ENCODE data around the gene SMARCAD1. TPM values are rescaled to one million over a fixed set of nuclear protein-coding genes. Genes with fewer than 3 reads are reported as not detected.

Gene SMARCAD1
- total and polyA plus RNA-seq, 9 of the 15 experiments (the other 6 are each of a cell fraction or from before 2014, with no cell fraction given) = 11.2 to 52.2 (median 34.6) TPM

DNA sequence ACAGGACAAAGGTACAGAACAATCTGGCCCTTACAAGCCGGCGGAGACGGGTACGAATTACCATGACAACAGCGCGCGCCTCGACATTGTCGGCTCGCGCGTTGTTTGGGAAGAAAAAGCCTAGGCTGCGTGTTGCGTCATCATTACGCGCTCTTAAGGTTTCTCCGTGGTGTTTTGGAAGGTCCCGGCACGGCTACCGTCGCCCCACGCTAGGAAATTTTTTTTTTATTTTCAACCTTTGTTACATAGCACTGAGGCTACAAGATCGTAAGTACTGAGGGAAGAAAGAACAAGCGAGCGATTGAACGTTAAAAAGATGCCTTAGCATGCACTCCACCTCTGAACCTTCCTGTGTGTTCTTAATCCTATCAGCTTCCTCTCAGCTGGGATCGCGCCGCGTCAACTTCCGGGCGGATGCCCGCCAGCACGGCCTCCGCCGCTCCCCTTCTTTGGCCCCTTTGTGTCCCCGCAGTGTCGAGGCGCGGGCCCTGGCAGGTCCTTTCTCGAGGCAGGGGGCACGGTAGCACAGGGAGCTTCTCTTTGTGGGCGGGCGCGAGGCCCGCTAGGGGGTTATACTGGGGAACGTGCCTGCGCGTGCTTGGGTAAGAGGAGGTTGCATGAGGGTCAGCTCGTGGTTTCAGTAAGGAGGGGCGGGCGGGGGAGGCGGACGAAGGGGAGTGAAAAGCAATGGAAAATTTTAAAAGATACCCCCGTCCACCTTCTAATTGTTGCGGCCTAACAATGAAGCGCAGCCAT, at the start of gene SMARCAD1 (continued):
- TF ChIP-seq, protein P1, sequence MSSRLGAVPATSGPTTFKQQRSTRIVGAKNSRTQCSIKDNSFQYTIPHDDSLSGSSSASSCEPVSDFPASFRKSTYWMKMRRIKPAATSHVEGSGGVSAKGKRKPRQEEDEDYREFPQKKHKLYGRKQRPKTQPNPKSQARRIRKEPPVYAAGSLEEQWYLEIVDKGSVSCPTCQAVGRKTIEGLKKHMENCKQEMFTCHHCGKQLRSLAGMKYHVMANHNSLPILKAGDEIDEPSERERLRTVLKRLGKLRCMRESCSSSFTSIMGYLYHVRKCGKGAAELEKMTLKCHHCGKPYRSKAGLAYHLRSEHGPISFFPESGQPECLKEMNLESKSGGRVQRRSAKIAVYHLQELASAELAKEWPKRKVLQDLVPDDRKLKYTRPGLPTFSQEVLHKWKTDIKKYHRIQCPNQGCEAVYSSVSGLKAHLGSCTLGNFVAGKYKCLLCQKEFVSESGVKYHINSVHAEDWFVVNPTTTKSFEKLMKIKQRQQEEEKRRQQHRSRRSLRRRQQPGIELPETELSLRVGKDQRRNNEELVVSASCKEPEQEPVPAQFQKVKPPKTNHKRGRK (tag; IDR thresholded peaks at IDR 0.05) = no peak
- TF ChIP-seq ZNF143 (CRISPR knock-in tag; IDR thresholded peaks at IDR 0.05) (no peak), GATAD2B (IDR thresholded peaks at IDR 0.05; ENCODE audit: borderline replicate concordance) (no peak), FOXA1 (IDR thresholded peaks at IDR 0.05; ENCODE audit: borderline replicate concordance) (no peak), KLF6 (CRISPR knock-in tag; IDR thresholded peaks at IDR 0.05; ENCODE audit: borderline replicate concordance) (no peak), ZNF253 (CRISPR knock-in tag; conservative IDR thresholded peaks at IDR 0.05) (no peak), KLF16 (IDR thresholded peaks at IDR 0.05) (no peak), POLR3A (IDR thresholded peaks at IDR 0.05; ENCODE audit: borderline replicate concordance, extremely low read depth, insufficient read depth, insufficient read length) (no peak), BDP1 (IDR thresholded peaks at IDR 0.05; ENCODE audit: insufficient read depth, insufficient read length) (no peak), PURB (CRISPR knock-in tag; IDR thresholded peaks at IDR 0.05; ENCODE audit: low read depth) (no peak), NFIX (CRISPR knock-in tag; IDR thresholded peaks at IDR 0.05; ENCODE audit: low read depth) (no peak), STAT5A (IDR thresholded peaks at IDR 0.05; ENCODE audit: borderline replicate concordance, low read length) (no peak), MXI1 (IDR thresholded peaks at IDR 0.05; ENCODE audit: low read depth, low read length) (peak; percentile 84), PHF20 (IDR thresholded peaks at IDR 0.05; ENCODE audit: partially characterized antibody) (peak; percentile 96), CREB1 (IDR thresholded peaks at IDR 0.05) (peak; percentile 97), CREB1 (CRISPR knock-in tag; IDR thresholded peaks at IDR 0.05) (peak; percentile 94), HEY1 (CRISPR knock-in tag; IDR thresholded peaks at IDR 0.05; ENCODE audit: borderline replicate concordance) (no peak), SIRT6 (IDR thresholded peaks at IDR 0.05; ENCODE audit: low read depth, low read length) (no peak), HNRNPH1 (optimal IDR thresholded peaks at IDR 0.05; ENCODE audit: low read depth, low read length) (no peak), NCOA2 (IDR thresholded peaks at IDR 0.05; ENCODE audit: partially characterized antibody in 2 of 2) (no peak), KHSRP (IDR thresholded peaks at IDR 0.05) (peak; percentile 78), TBL1XR1 (IDR thresholded peaks at IDR 0.05; ENCODE audit: low read length in 2 of 2) (peak in 1 of 2 experiments; percentile 63; a peak in 1 of 4 replicates)
- TF ChIP-seq, protein P2, sequence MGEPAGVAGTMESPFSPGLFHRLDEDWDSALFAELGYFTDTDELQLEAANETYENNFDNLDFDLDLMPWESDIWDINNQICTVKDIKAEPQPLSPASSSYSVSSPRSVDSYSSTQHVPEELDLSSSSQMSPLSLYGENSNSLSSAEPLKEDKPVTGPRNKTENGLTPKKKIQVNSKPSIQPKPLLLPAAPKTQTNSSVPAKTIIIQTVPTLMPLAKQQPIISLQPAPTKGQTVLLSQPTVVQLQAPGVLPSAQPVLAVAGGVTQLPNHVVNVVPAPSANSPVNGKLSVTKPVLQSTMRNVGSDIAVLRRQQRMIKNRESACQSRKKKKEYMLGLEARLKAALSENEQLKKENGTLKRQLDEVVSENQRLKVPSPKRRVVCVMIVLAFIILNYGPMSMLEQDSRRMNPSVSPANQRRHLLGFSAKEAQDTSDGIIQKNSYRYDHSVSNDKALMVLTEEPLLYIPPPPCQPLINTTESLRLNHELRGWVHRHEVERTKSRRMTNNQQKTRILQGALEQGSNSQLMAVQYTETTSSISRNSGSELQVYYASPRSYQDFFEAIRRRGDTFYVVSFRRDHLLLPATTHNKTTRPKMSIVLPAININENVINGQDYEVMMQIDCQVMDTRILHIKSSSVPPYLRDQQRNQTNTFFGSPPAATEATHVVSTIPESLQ (CRISPR knock-in tag; IDR thresholded peaks at IDR 0.05) = no peak
- TF ChIP-seq, protein P3, sequence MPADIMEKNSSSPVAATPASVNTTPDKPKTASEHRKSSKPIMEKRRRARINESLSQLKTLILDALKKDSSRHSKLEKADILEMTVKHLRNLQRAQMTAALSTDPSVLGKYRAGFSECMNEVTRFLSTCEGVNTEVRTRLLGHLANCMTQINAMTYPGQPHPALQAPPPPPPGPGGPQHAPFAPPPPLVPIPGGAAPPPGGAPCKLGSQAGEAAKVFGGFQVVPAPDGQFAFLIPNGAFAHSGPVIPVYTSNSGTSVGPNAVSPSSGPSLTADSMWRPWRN (IDR thresholded peaks at IDR 0.05; ENCODE audit: low read depth) = peak; percentile 77
- TF ChIP-seq, protein P4, sequence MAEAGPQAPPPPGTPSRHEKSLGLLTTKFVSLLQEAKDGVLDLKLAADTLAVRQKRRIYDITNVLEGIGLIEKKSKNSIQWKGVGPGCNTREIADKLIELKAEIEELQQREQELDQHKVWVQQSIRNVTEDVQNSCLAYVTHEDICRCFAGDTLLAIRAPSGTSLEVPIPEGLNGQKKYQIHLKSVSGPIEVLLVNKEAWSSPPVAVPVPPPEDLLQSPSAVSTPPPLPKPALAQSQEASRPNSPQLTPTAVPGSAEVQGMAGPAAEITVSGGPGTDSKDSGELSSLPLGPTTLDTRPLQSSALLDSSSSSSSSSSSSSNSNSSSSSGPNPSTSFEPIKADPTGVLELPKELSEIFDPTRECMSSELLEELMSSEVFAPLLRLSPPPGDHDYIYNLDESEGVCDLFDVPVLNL (CRISPR knock-in tag; IDR thresholded peaks at IDR 0.05; ENCODE audit: low read depth) = no peak

Measured in K562 (cell line).